Activated CD8-positive, alpha-beta T cell treated with anti-CD3 and anti-CD28 coated beads for 36 hours (primary cell): Measurements from ENCODE around the gene DUSP22. TPM values are rescaled to one million over a fixed set of nuclear protein-coding genes. Genes with fewer than 3 reads are reported as not detected.

Experiments used
- ATAC-seq: fragments of 200-7000 bp; cut with Tn5 transposase; one replicate; pipeline ENCODE4 v1.10.0; 2021; ENCODE audit warnings: mild to moderate bottlenecking, moderate library complexity
- CTCF ChIA-PET: fragments of 350-600 bp; sonication (Branson Sonifier 250); formaldehyde crosslinking; loops from one replicate; lab custom pipeline; 2021; ENCODE audit warnings: antibody characterized with exemption; lab: Charles Lee
- POLR2A ChIA-PET: fragments of 350-600 bp; sonication (Branson Sonifier 250); formaldehyde crosslinking; loops from one replicate; lab custom pipeline; 2021; ENCODE audit warnings: antibody characterized with exemption; lab: Charles Lee
- DNase-seq: peaks from one replicate; pipeline ENCODE4 v3.0.0-alpha.2; 2020
- H3K27ac Mint-ChIP-seq: one replicate; pipeline ENCODE4 v1.8.0; 2021; ENCODE audit warnings: mild to moderate bottlenecking, mixed read lengths
- H3K27me3 Mint-ChIP-seq: one replicate; pipeline ENCODE4 v1.8.0; 2021; ENCODE audit warnings: mixed read lengths
- H3K36me3 Mint-ChIP-seq: one replicate; pipeline ENCODE4 v1.8.0; 2021; ENCODE audit warnings: low read depth, mixed read lengths
- H3K4me1 Mint-ChIP-seq: one replicate; pipeline ENCODE4 v1.8.0; 2021; ENCODE audit warnings: low read depth, mixed read lengths
- H3K4me3 Mint-ChIP-seq: one replicate; pipeline ENCODE4 v1.8.0; 2021; ENCODE audit warnings: mild to moderate bottlenecking, moderate library complexity, mixed read lengths
- H3K9me3 Mint-ChIP-seq: one replicate; pipeline ENCODE4 v1.8.0; 2021; ENCODE audit warnings: mixed read lengths
- CTCF ChIP-seq: fragments of 200-600 bp; IDR thresholded peaks from one replicate; pipeline ENCODE4 v1.8.0; 2022; ENCODE audit warnings: antibody characterized with exemption, mild to moderate bottlenecking
- intact Hi-C: fragments of 100-400 bp; cut with micrococcal nuclease; formaldehyde crosslinking; loops from one replicate; pipeline ENCODE4 v1.10.0; 2022
- total RNA-seq, 2 experiments: library from RNA; stranded (reverse); gene quantifications; one replicate each; pipeline ENCODE4 v1.2.3, GENCODE V29; 2021

Gene DUSP22
- total RNA-seq, 2 experiments from 2014 or later, result 32.5 to 34.2 TPM

GRCh38 chr6:338815-339262 is 46.6 kb downstream of the DUSP22 start:
- H3K4me3 Mint-ChIP-seq, result peak overlapping the region; percentile 47
- H3K9me3 Mint-ChIP-seq, result no peaks in the 10 kb centered on the region

GRCh38 chr6:339480-339879 is 47.2 kb downstream of the DUSP22 start:
- Mint-ChIP-seq H3K27ac (peak overlapping the region; percentile 75), H3K9me3 (no peaks in the 10 kb centered on the region), H3K27me3 (no peaks in the 10 kb centered on the region), H3K4me3 (peak overlapping the region; percentile 47), H3K4me1 (peaks cover 65% of the 10 kb centered on the region), H3K36me3 (peaks cover 7% of the 10 kb centered on the region)
- CTCF ChIA-PET, result interaction anchor here (0.8 to 2.6 kb wide), 9 partner anchors 10 to 140 kb away, joined by 3 to 10 read pairs (median 3); partner anchors contain the start of gene DUSP22
- DNase-seq (peak; percentile 33), ATAC-seq (peak; percentile 37)
- no peak for TF ChIP-seq CTCF
- POLR2A ChIA-PET, result interaction anchor here (0.6 to 7.1 kb wide), 8 partner anchors 10 to 155 kb away, joined by 3 to 61 read pairs (median 7); partner anchors contain the start of gene IRF4
- intact Hi-C loops, result loop anchor here (1.0 kb wide), 1 partner anchor 46 kb away; no protein-coding TSS in a partner anchor

More at GRCh38 chr6:338815-339262, 46.6 kb downstream of the DUSP22 start:
- H3K27ac Mint-ChIP-seq, result peak overlapping the region; percentile 75
- ATAC-seq, result peak; percentile 50
- no peak for TF ChIP-seq CTCF
- POLR2A ChIA-PET, result interaction anchor here (0.6 to 7.1 kb wide), 7 partner anchors 11 to 154 kb away, joined by 3 to 61 read pairs (median 4); partner anchors contain the start of gene IRF4
- peaks cover 67% of the 10 kb centered on the region for H3K4me1 Mint-ChIP-seq
- intact Hi-C loops, result loop anchor here (1.0 kb wide), 1 partner anchor 46 kb away; no protein-coding TSS in a partner anchor
- H3K36me3 Mint-ChIP-seq, result peaks cover 7% of the 10 kb centered on the region
- H3K27me3 Mint-ChIP-seq, result no peaks in the 10 kb centered on the region
- CTCF ChIA-PET, result interaction anchor here (1.0 to 1.7 kb wide), 11 partner anchors 11 to 169 kb away, joined by 3 to 5 read pairs (median 3); partner anchors contain the start of genes DUSP22 and IRF4
- peak; percentile 76 for DNase-seq

- Mint-ChIP-seq H3K27ac (peak overlapping the region; percentile 75), H3K4me3 (peak overlapping the region; percentile 47), H3K27me3 (no peaks in the 10 kb centered on the region), H3K4me1 (peaks cover 65% of the 10 kb centered on the region), H3K36me3 (peaks cover 7% of the 10 kb centered on the region), H3K9me3 (no peaks in the 10 kb centered on the region)
- intact Hi-C loops, result loop anchor here (2.0 to 5.0 kb wide), 2 partner anchors 47 to 152 kb away; no protein-coding TSS in a partner anchor
- ATAC-seq, result no peak
- no peak for DNase-seq
- ChIA-PET POLR2A (interaction anchor here (0.8 to 7.1 kb wide), 12 partner anchors 9 to 186 kb away, joined by 3 to 61 read pairs (median 4); partner anchors contain the start of gene IRF4), CTCF (interaction anchor here (0.8 to 2.6 kb wide), 11 partner anchors 10 to 173 kb away, joined by 3 to 10 read pairs (median 3); no protein-coding TSS in a partner anchor)
- no peak for TF ChIP-seq CTCF
Measured at GRCh38 chr6:340186-340955, 48.1 kb downstream of the DUSP22 start.

GRCh38 chr6:340991-341827 is 48.9 kb downstream of the DUSP22 start:
- TF ChIP-seq CTCF, result no peak
- peaks cover 12% of the 10 kb centered on the region for H3K36me3 Mint-ChIP-seq
- peak overlapping the region; percentile 67 for H3K27ac Mint-ChIP-seq
- no peaks in the 10 kb centered on the region for H3K27me3 Mint-ChIP-seq
- ChIA-PET POLR2A (interaction anchor here (0.8 to 7.1 kb wide), 11 partner anchors 13 to 187 kb away, joined by 3 to 61 read pairs (median 3); partner anchors contain the start of gene IRF4), CTCF (interaction anchor here (1.0 to 2.6 kb wide), 6 partner anchors 10 to 174 kb away, joined by 3 to 10 read pairs (median 4); no protein-coding TSS in a partner anchor)
- H3K9me3 Mint-ChIP-seq, result no peaks in the 10 kb centered on the region
- peak; percentile 47 for DNase-seq
- ATAC-seq, result peak; percentile 1
- H3K4me1 Mint-ChIP-seq, result peaks cover 61% of the 10 kb centered on the region
- intact Hi-C loops, result loop anchor here (2.0 to 5.0 kb wide), 2 partner anchors 46 to 152 kb away; no protein-coding TSS in a partner anchor
- H3K4me3 Mint-ChIP-seq, result peak overlapping the region; percentile 14
